DMS153 treated with DMSO at 0.1 percent for 48 hours (cell line): ENCODE measurements around the gene DNAH8.

Experiments used
- DNase-seq: peaks from one replicate; lab custom pipeline; 2025; ENCODE audit not compliant: unreplicated experiment; lab: John Stamatoyannopoulos, UW

Gene DNAH8

GRCh38 chr6:39065561-39065960, 350.4 kb downstream of the DNAH8 start:
- DNase-seq = no peak

GRCh38 chr6:39068391-39068790, 353.3 kb downstream of the DNAH8 start:
- no peak for DNase-seq

- no peak for DNase-seq
Measured at GRCh38 chr6:39072830-39073229, 357.7 kb downstream of the DNAH8 start.

- no peak for DNase-seq
Measured at GRCh38 chr6:39073471-39074355, 358.6 kb downstream of the DNAH8 start.

GRCh38 chr6:39074486-39074885, 359.4 kb downstream of the DNAH8 start:
- DNase-seq = no peak

GRCh38 chr6:39075010-39075686, 360.0 kb downstream of the DNAH8 start:
- DNase-seq = no peak

GRCh38 chr6:39075807-39076622, 360.9 kb downstream of the DNAH8 start:
- no peak for DNase-seq

GRCh38 chr6:39076623-39077535, 361.8 kb downstream of the DNAH8 start:
- no peak for DNase-seq

- DNase-seq = no peak
Measured at GRCh38 chr6:39077882-39078594, 362.9 kb downstream of the DNAH8 start.

- no peak for DNase-seq
Measured at GRCh38 chr6:39078695-39079094, 363.6 kb downstream of the DNAH8 start.

- no peak for DNase-seq
Measured at GRCh38 chr6:39079197-39080125, 364.4 kb downstream of the DNAH8 start.
